ENCODE results near the gene ZDHHC11. TPM values are rescaled to one million over a fixed set of nuclear protein-coding genes. Genes with fewer than 3 reads are reported as not detected.
"Not testable (repeated sequence)": the region's sequence is repeated elsewhere in the genome, so short reads cannot be mapped to it uniquely, and the experiment has no call there.

Gene ZDHHC11
- total RNA-seq, 4 donors from 2014 or later = 4.3 to 13.5 (median 10.9) TPM

- intact Hi-C loops (cut with DNase I) = loop anchor here (5.0 kb wide), 1 partner anchor 81 kb away; no protein-coding TSS in a partner anchor
- H3K27me3 ChIP-seq; DNase-seq (ENCODE audit: extremely low spot score); H3K27ac ChIP-seq (replicated peaks in 1 of 4); H3K9me3 ChIP-seq; H3K4me3 ChIP-seq; H3K4me1 ChIP-seq: not testable (repeated sequence)
- H3K36me3 ChIP-seq = peaks cover 0 to 22% (median 14%) of the 10 kb centered on the region in 4 donors
- no CpG with 5 or more reads among the region's 26 CpGs for WGBS
Measured at GRCh38 chr5:843371-843770, 7.4 kb downstream of the ZDHHC11 start.

- peaks cover 0 to 22% (median 14%) of the 10 kb centered on the region in 4 donors for H3K36me3 ChIP-seq
- DNase-seq (ENCODE audit: extremely low spot score); H3K4me3 ChIP-seq; H3K27ac ChIP-seq (replicated peaks in 1 of 4); H3K9me3 ChIP-seq; H3K4me1 ChIP-seq; H3K27me3 ChIP-seq: not testable (repeated sequence)
- intact Hi-C loops (cut with DNase I) = loop anchor here (5.0 kb wide), 1 partner anchor 80 kb away; no protein-coding TSS in a partner anchor
- WGBS = 94% methylated on average over 22 of the region's 32 CpGs
Measured at GRCh38 chr5:842402-843221, 8.2 kb downstream of the ZDHHC11 start.

GRCh38 chr5:841531-842401 is 9.0 kb downstream of the ZDHHC11 start:
- H3K9me3 ChIP-seq; H3K4me1 ChIP-seq; H3K4me3 ChIP-seq; DNase-seq (ENCODE audit: extremely low spot score); H3K27me3 ChIP-seq; H3K27ac ChIP-seq (replicated peaks in 1 of 4): not testable (repeated sequence)
- H3K36me3 ChIP-seq = peaks cover 0 to 20% (median 14%) of the 10 kb centered on the region in 4 donors
- WGBS = 80% methylated on average over 15 of the region's 15 CpGs
- intact Hi-C loops (cut with DNase I) = loop anchor here (2.0 to 5.0 kb wide), 2 partner anchors 79 to 97 kb away; no protein-coding TSS in a partner anchor

- WGBS = 86% methylated on average over 8 of the region's 10 CpGs
- not testable (repeated sequence) for H3K9me3 ChIP-seq; H3K4me1 ChIP-seq; H3K4me3 ChIP-seq; H3K27me3 ChIP-seq; H3K27ac ChIP-seq (replicated peaks in 1 of 4); DNase-seq (ENCODE audit: extremely low spot score)
- intact Hi-C loops (cut with DNase I) = loop anchor here (2.0 to 5.0 kb wide), 2 partner anchors 79 to 96 kb away; no protein-coding TSS in a partner anchor
- peaks cover 0 to 17% (median 13%) of the 10 kb centered on the region in 4 donors for H3K36me3 ChIP-seq
Measured at GRCh38 chr5:840974-841435, 9.8 kb downstream of the ZDHHC11 start.

GRCh38 chr5:840118-840973 is 10.4 kb downstream of the ZDHHC11 start:
- intact Hi-C loops (cut with DNase I) = loop anchor here (2.0 to 5.0 kb wide), 2 partner anchors 78 to 96 kb away; no protein-coding TSS in a partner anchor
- H3K4me1 ChIP-seq; H3K27me3 ChIP-seq; H3K9me3 ChIP-seq; H3K27ac ChIP-seq (replicated peaks in 1 of 4); DNase-seq (ENCODE audit: extremely low spot score); H3K4me3 ChIP-seq: not testable (repeated sequence)
- 88% methylated on average over 21 of the region's 21 CpGs for WGBS
- peaks cover 0 to 17% (median 13%) of the 10 kb centered on the region in 4 donors for H3K36me3 ChIP-seq

- H3K4me3 ChIP-seq; DNase-seq (ENCODE audit: extremely low spot score); H3K9me3 ChIP-seq; H3K27me3 ChIP-seq; H3K4me1 ChIP-seq; H3K27ac ChIP-seq (replicated peaks in 1 of 4); intact Hi-C loops (cut with DNase I): not testable (repeated sequence)
- 83% methylated on average over 8 of the region's 10 CpGs for WGBS
- peaks cover 0 to 17% (median 13%) of the 10 kb centered on the region in 4 donors for H3K36me3 ChIP-seq
Measured at GRCh38 chr5:838431-838851, 12.3 kb downstream of the ZDHHC11 start.

GRCh38 chr5:837621-838121 is 13.1 kb downstream of the ZDHHC11 start:
- 83% methylated on average over 2 of the region's 14 CpGs for WGBS
- peaks cover 0 to 17% (median 11%) of the 10 kb centered on the region in 4 donors for H3K36me3 ChIP-seq
- DNase-seq (ENCODE audit: extremely low spot score); H3K27ac ChIP-seq (replicated peaks in 1 of 4); H3K4me3 ChIP-seq; H3K9me3 ChIP-seq; H3K4me1 ChIP-seq; H3K27me3 ChIP-seq; intact Hi-C loops (cut with DNase I): not testable (repeated sequence)

- H3K27me3 ChIP-seq; H3K4me3 ChIP-seq; H3K36me3 ChIP-seq; intact Hi-C loops (cut with DNase I); H3K27ac ChIP-seq (replicated peaks in 1 of 4); DNase-seq (ENCODE audit: extremely low spot score); H3K4me1 ChIP-seq; H3K9me3 ChIP-seq: not testable (repeated sequence)
- WGBS = 86% methylated on average over 7 of the region's 7 CpGs
Measured at GRCh38 chr5:835933-836612, 14.7 kb downstream of the ZDHHC11 start.

GRCh38 chr5:834013-834412 is 16.8 kb downstream of the ZDHHC11 start:
- H3K27ac ChIP-seq (replicated peaks in 1 of 4); H3K27me3 ChIP-seq; intact Hi-C loops (cut with DNase I); H3K4me1 ChIP-seq; H3K4me3 ChIP-seq; H3K36me3 ChIP-seq; DNase-seq (ENCODE audit: extremely low spot score); H3K9me3 ChIP-seq: not testable (repeated sequence)
- WGBS = 88% methylated on average over 2 of the region's 2 CpGs

GRCh38 chr5:828194-828593 is 22.6 kb downstream of the ZDHHC11 start:
- H3K4me1 ChIP-seq; intact Hi-C loops (cut with DNase I); H3K27me3 ChIP-seq; H3K27ac ChIP-seq (replicated peaks in 1 of 4); H3K9me3 ChIP-seq; H3K4me3 ChIP-seq: not testable (repeated sequence)
- H3K36me3 ChIP-seq = peaks cover 0 to 18% (median 7%) of the 10 kb centered on the region in 4 donors
- WGBS = 98% methylated on average over 17 of the region's 19 CpGs
- DNase-seq (ENCODE audit: extremely low spot score) = peak; percentile 26

- H3K4me1 ChIP-seq; H3K27ac ChIP-seq (replicated peaks in 1 of 4); intact Hi-C loops (cut with DNase I); H3K9me3 ChIP-seq; H3K4me3 ChIP-seq; H3K27me3 ChIP-seq: not testable (repeated sequence)
- peak; percentile 21 for DNase-seq (ENCODE audit: extremely low spot score)
- peaks cover 0 to 21% (median 9%) of the 10 kb centered on the region in 4 donors for H3K36me3 ChIP-seq
- 40% methylated on average over 1 of the region's 1 CpG for WGBS
Measured at GRCh38 chr5:825544-825943, 25.2 kb downstream of the ZDHHC11 start.

All from esophagus muscularis mucosa (tissue), 4 donors.